CD14-positive monocyte (primary cell): ENCODE data around the gene RPSA. TPM values are rescaled to one million over a fixed set of nuclear protein-coding genes. Genes with fewer than 3 reads are reported as not detected.

ENCODE experiments used
- DNase-seq, 3 donors: peaks; one replicate each; pipeline ENCODE4 v3.0.0-alpha.2; 2011 to 2022
- H2AFZ ChIP-seq: 2 replicates; pipeline ENCODE4 v1.6.0; 2012; ENCODE audit warnings: mild to moderate bottlenecking, low read depth, low read length, inconsistent platforms; ENCODE audit not compliant: insufficient read depth, poor library complexity, severe bottlenecking
- H3K27ac ChIP-seq, 2 donors: 1 replicate in 1 of 2; 2 replicates in 1 of 2; pipeline ENCODE4 v1.5.1; 2012 to 2013; ENCODE audit warnings: low read length in 2 of 2, control low read depth in 1 of 2, inconsistent platforms in 1 of 2, low read depth in 1 of 2, mild to moderate bottlenecking in 1 of 2
- H3K27me3 ChIP-seq, 2 donors: one replicate each; pipeline versions ENCODE4 v1.6.0 to v1.6.1; 2011 to 2013; ENCODE audit warnings: low read length in 2 of 2; ENCODE audit not compliant: control insufficient read depth in 2 of 2, insufficient read depth in 2 of 2
- H3K36me3 ChIP-seq, 2 donors: replicated peaks in 1 of 2; 1 replicate in 1 of 2; 2 replicates in 1 of 2; pipeline versions ENCODE4 v1.5.1 to v1.6.1; 2012 to 2013; ENCODE audit warnings: low read length in 2 of 2, control low read depth in 1 of 2, inconsistent platforms in 1 of 2, mild to moderate bottlenecking in 1 of 2; ENCODE audit not compliant: insufficient read depth in 2 of 2, control insufficient read depth in 1 of 2
- H3K4me1 ChIP-seq, 2 donors: 1 replicate in 1 of 2; 2 replicates in 1 of 2; pipeline versions ENCODE4 v1.5.1 to v1.6.1; 2012 to 2013; ENCODE audit warnings: low read length in 2 of 2, control low read depth in 1 of 2, inconsistent platforms in 1 of 2, mild to moderate bottlenecking in 1 of 2, moderate library complexity in 1 of 2; ENCODE audit not compliant: insufficient read depth in 2 of 2, control insufficient read depth in 1 of 2
- H3K4me2 ChIP-seq: replicated peaks from 2 replicates; pipeline ENCODE3; 2012; ENCODE audit warnings: low read length, moderate library complexity, mild to moderate bottlenecking; ENCODE audit not compliant: poor library complexity, severe bottlenecking; ENCODE audit errors: extremely low read depth
- H3K4me3 ChIP-seq, 3 experiments: fragments of 200-600 bp in 1 of 3; sonication (generic) in 1 of 3; replicated peaks in 1 of 3; 1 replicate in 2 of 3; 2 replicates in 1 of 3; pipeline ENCODE4 v1.5.1; 2011 to 2013; ENCODE audit warnings: low read length in 3 of 3, mild to moderate bottlenecking in 3 of 3, control low read depth in 2 of 3, low read depth in 2 of 3, inconsistent platforms in 1 of 3, moderate library complexity in 1 of 3
- H3K79me2 ChIP-seq: 2 replicates; pipeline ENCODE4 v1.6.0; 2012; ENCODE audit warnings: mild to moderate bottlenecking, control low read depth, inconsistent platforms, low read length, moderate library complexity; ENCODE audit not compliant: insufficient read depth
- H3K9ac ChIP-seq: 2 replicates; pipeline ENCODE4 v1.6.0; 2017; ENCODE audit warnings: low read length, mild to moderate bottlenecking; ENCODE audit not compliant: insufficient read depth, poor library complexity, severe bottlenecking
- H3K9me3 ChIP-seq, 2 donors: replicated peaks in 1 of 2; 1 replicate in 1 of 2; 2 replicates in 1 of 2; pipeline versions ENCODE4 v1.5.1 to v1.6.1; 2012 to 2013; ENCODE audit warnings: low read length in 2 of 2, control low read depth in 1 of 2; ENCODE audit not compliant: control insufficient read depth in 1 of 2, insufficient read depth in 1 of 2
- H4K20me1 ChIP-seq: 2 replicates; pipeline ENCODE4 v1.6.0; 2012; ENCODE audit warnings: mild to moderate bottlenecking, low read length, control low read depth, moderate library complexity; ENCODE audit not compliant: insufficient read depth
- H3K27ac Mint-ChIP-seq, 7 donors: one replicate each; pipeline ENCODE4 v1.8.0; 2020; ENCODE audit warnings: mild to moderate bottlenecking in 7 of 7, mixed read lengths in 7 of 7, moderate library complexity in 6 of 7, inconsistent platforms in 2 of 7
- H3K27me3 Mint-ChIP-seq, 3 donors: one replicate each; pipeline ENCODE4 v1.8.0; 2021 to 2022; ENCODE audit warnings: low read depth in 3 of 3, mild to moderate bottlenecking in 3 of 3, mixed read lengths in 3 of 3, moderate library complexity in 3 of 3, inconsistent platforms in 1 of 3
- H3K36me3 Mint-ChIP-seq, 2 donors: one replicate each; pipeline ENCODE4 v1.8.0; 2020; ENCODE audit warnings: mixed read lengths in 2 of 2, inconsistent platforms in 1 of 2, mild to moderate bottlenecking in 1 of 2
- H3K4me1 Mint-ChIP-seq: one replicate; pipeline ENCODE4 v1.8.0; 2020; ENCODE audit warnings: mild to moderate bottlenecking, mixed read lengths
- H3K4me3 Mint-ChIP-seq, 2 donors: one replicate each; pipeline ENCODE4 v1.8.0; 2020; ENCODE audit warnings: mild to moderate bottlenecking in 2 of 2, mixed read lengths in 2 of 2, moderate library complexity in 1 of 2
- H3K9me3 Mint-ChIP-seq, 7 donors: one replicate each; pipeline ENCODE4 v1.8.0; 2020 to 2022; ENCODE audit warnings: mixed read lengths in 7 of 7, mild to moderate bottlenecking in 6 of 7, moderate library complexity in 6 of 7, inconsistent platforms in 2 of 7
- CTCF ChIP-seq: fragments of 200-600 bp; IDR thresholded peaks from one replicate; pipeline ENCODE4 v1.8.0; 2022; ENCODE audit warnings: antibody characterized with exemption, mild to moderate bottlenecking
- WGBS: methylation state at CpG from one replicate; pipeline ENCODE4 v1.1.5; 2013; ENCODE audit warnings: missing lambda C conversion rate; ENCODE audit not compliant: insufficient coverage; 5-methylcytosine and 5-hydroxymethylcytosine counted together
- intact Hi-C, 2 donors: fragments of 100-400 bp; cut with micrococcal nuclease; formaldehyde crosslinking; loops; one replicate each; pipeline versions ENCODE4 v1.15.0 to v1.15.1; 2023
- polyA plus RNA-seq, 3 donors: library from polyadenylated mRNA; depleted of rRNA in 1 of 3; unstranded in 2 of 3; stranded (reverse) in 1 of 3; fragments of 300-500 nt in 2 of 3; fragments of >200 nt in 1 of 3; fragmentation: Illumina TruSeq in 2 of 3; gene quantifications; 1 replicate in 2 of 3; 2 replicates in 1 of 3; pipeline ENCODE4 v1.2.3, GENCODE V29; 2012 to 2021

Gene RPSA
- polyA plus RNA-seq, 3 donors: 172 to 574 (median 219) TPM

GRCh38 chr3:39379778-39380155, 26.8 kb upstream of the RPSA start:
- TF ChIP-seq CTCF: no peak
- H3K27ac ChIP-seq: no peak overlapping the region
- H3K9ac ChIP-seq: no peak overlapping the region
- H3K36me3 Mint-ChIP-seq: no peaks in the 10 kb centered on the region
- peaks cover 6% of the 10 kb centered on the region for H3K79me2 ChIP-seq
- H3K36me3 ChIP-seq: no peaks in the 10 kb centered on the region
- intact Hi-C loops: no loop called here
- no peaks in the 10 kb centered on the region for H4K20me1 ChIP-seq
- H3K9me3 ChIP-seq: no peaks in the 10 kb centered on the region
- no CpG with 5 or more reads among the region's 5 CpGs for WGBS
- no peak overlapping the region for H3K4me2 ChIP-seq
- no peak overlapping the region for H3K4me3 ChIP-seq
- peaks cover 0 to 4% (median 2%) of the 10 kb centered on the region in 3 donors for H3K27me3 Mint-ChIP-seq
- no peak overlapping the region for H3K27ac Mint-ChIP-seq
- H3K4me1 Mint-ChIP-seq: peaks cover 14% of the 10 kb centered on the region
- H3K4me3 Mint-ChIP-seq: no peak overlapping the region
- no peaks in the 10 kb centered on the region for H3K9me3 Mint-ChIP-seq
- H3K27me3 ChIP-seq: no peaks in the 10 kb centered on the region
- peaks cover 16 to 22% of the 10 kb centered on the region in 2 donors for H3K4me1 ChIP-seq
- no peak for DNase-seq
- H2AFZ ChIP-seq: no peak overlapping the region

GRCh38 chr3:39381432-39381831, 25.1 kb upstream of the RPSA start:
- Histone ChIP-seq H3K9me3 (no peaks in the 10 kb centered on the region), H3K36me3 (no peaks in the 10 kb centered on the region), H3K4me3 (no peak overlapping the region), H2AFZ (no peak overlapping the region), H3K4me1 (peaks cover 16 to 22% of the 10 kb centered on the region in 2 donors), H3K27me3 (no peaks in the 10 kb centered on the region), H3K9ac (no peak overlapping the region), H4K20me1 (peaks cover 11% of the 10 kb centered on the region), H3K27ac (no peak overlapping the region), H3K4me2 (no peak overlapping the region), H3K79me2 (peaks cover 21% of the 10 kb centered on the region)
- no peak overlapping the region for H3K27ac Mint-ChIP-seq
- no peak overlapping the region for H3K4me3 Mint-ChIP-seq
- TF ChIP-seq CTCF: no peak
- DNase-seq: no peak
- no CpG with 5 or more reads among the region's 3 CpGs for WGBS
- H3K4me1 Mint-ChIP-seq: peaks cover 23% of the 10 kb centered on the region
- no peaks in the 10 kb centered on the region for H3K9me3 Mint-ChIP-seq
- intact Hi-C loops: no loop called here
- H3K36me3 Mint-ChIP-seq: peaks cover under 1 to 3% of the 10 kb centered on the region in 2 donors
- peaks cover 0 to 2% (median 2%) of the 10 kb centered on the region in 3 donors for H3K27me3 Mint-ChIP-seq
